IMR-90 (cell line): ENCODE data around the gene EPHX1. TPM values are rescaled to one million over a fixed set of nuclear protein-coding genes. Genes with fewer than 3 reads are reported as not detected.

Source experiments
- ATAC-seq: fragments of 200-7000 bp; cut with Tn5 transposase; 2 replicates; pipeline ENCODE4 v1.9.1; 2020; ENCODE audit warnings: low read depth, mild to moderate bottlenecking, moderate library complexity
- BruUV-seq: library from RNA; stranded (reverse); fragments of 400-500 nt; replicated peaks from 2 replicates; lab custom pipeline; 2021; lab: Mats Ljungman, UMichigan
- CTCF ChIA-PET: fragments of 300-600 bp; formaldehyde crosslinking; extraction: SDS; loops from one replicate; lab custom pipeline; 2021; ENCODE audit warnings: antibody characterized with exemption; lab: Yijun Ruan, JAX
- POLR2A ChIA-PET: fragments of 300-600 bp; sonication (Branson Sonifier 250); formaldehyde crosslinking; loops from one replicate; lab custom pipeline; 2022; ENCODE audit warnings: antibody characterized with exemption; ENCODE audit not compliant: unreplicated experiment; lab: Charles Lee
- DNase-seq: peaks from one replicate; pipeline ENCODE4 v3.0.0; 2013
- H2AFZ ChIP-seq: replicated peaks from 2 replicates; pipeline ENCODE3; 2013; ENCODE audit warnings: low read length, mild to moderate bottlenecking; ENCODE audit not compliant: poor library complexity
- H2AK5ac ChIP-seq: 2 replicates; pipeline ENCODE4 v1.6.1; 2013; ENCODE audit warnings: low read depth, low read length, inconsistent platforms
- H2AK9ac ChIP-seq: replicated peaks from 2 replicates; pipeline ENCODE3; 2013; ENCODE audit warnings: mild to moderate bottlenecking, low read depth, low read length, moderate library complexity; ENCODE audit not compliant: poor library complexity
- H2BK120ac ChIP-seq: 2 replicates; pipeline ENCODE4 v1.6.1; 2013; ENCODE audit warnings: low read depth, low read length, inconsistent platforms
- H2BK15ac ChIP-seq: 3 replicates; pipeline ENCODE4 v1.6.1; 2013; ENCODE audit warnings: low read depth, low read length, inconsistent platforms
- H2BK20ac ChIP-seq: 2 replicates; pipeline ENCODE4 v1.6.1; 2013; ENCODE audit warnings: low read depth, mild to moderate bottlenecking, inconsistent platforms, low read length, moderate library complexity
- H2BK5ac ChIP-seq: 2 replicates; pipeline ENCODE4 v1.6.1; 2013; ENCODE audit warnings: mild to moderate bottlenecking, low read depth, low read length, inconsistent platforms; ENCODE audit not compliant: poor library complexity, severe bottlenecking
- H3K14ac ChIP-seq: replicated peaks from 2 replicates; pipeline ENCODE4 v1.6.1; 2013; ENCODE audit warnings: low read depth, low read length, inconsistent platforms
- H3K18ac ChIP-seq: 2 replicates; pipeline ENCODE4 v1.6.1; 2013; ENCODE audit warnings: low read depth, low read length, control low read depth
- H3K23ac ChIP-seq: 2 replicates; pipeline ENCODE4 v1.6.1; 2013; ENCODE audit warnings: low read depth, low read length, inconsistent platforms
- H3K27ac ChIP-seq: 2 replicates; pipeline ENCODE4 v1.5.1; 2013; ENCODE audit warnings: mild to moderate bottlenecking, control low read depth, low read length; ENCODE audit not compliant: insufficient read depth
- H3K27me3 ChIP-seq: 2 replicates; pipeline ENCODE4 v1.6.1; 2013; ENCODE audit warnings: low read length; ENCODE audit not compliant: control insufficient read depth, insufficient read depth
- H3K36me3 ChIP-seq: 2 replicates; pipeline ENCODE4 v1.6.1; 2013; ENCODE audit warnings: low read length, mixed read lengths; ENCODE audit not compliant: control insufficient read depth, insufficient read depth
- H3K4ac ChIP-seq: 2 replicates; pipeline ENCODE4 v1.6.1; 2013; ENCODE audit warnings: low read depth, low read length, inconsistent platforms
- H3K4me1 ChIP-seq: 2 replicates; pipeline ENCODE4 v1.6.1; 2013; ENCODE audit warnings: low read length, mixed read lengths; ENCODE audit not compliant: control insufficient read depth, insufficient read depth
- H3K4me2 ChIP-seq: 2 replicates; pipeline ENCODE4 v1.6.1; 2013; ENCODE audit warnings: low read depth, mild to moderate bottlenecking, control low read depth, low read length, moderate library complexity
- H3K4me3 ChIP-seq: 2 replicates; pipeline ENCODE4 v1.5.1; 2013; ENCODE audit warnings: low read depth, mild to moderate bottlenecking, control low read depth, low read length, moderate library complexity; ENCODE audit not compliant: insufficient read depth
- H3K56ac ChIP-seq: 2 replicates; pipeline ENCODE4 v1.6.1; 2013; ENCODE audit warnings: low read length, inconsistent platforms; ENCODE audit not compliant: insufficient read depth; ENCODE audit errors: extremely low read depth
- H3K79me1 ChIP-seq, 2 experiments: 2 replicates each; pipeline ENCODE4 v1.6.1; 2013; ENCODE audit warnings: low read length in 2 of 2, inconsistent platforms in 1 of 2, low read depth in 1 of 2
- H3K9ac ChIP-seq: 2 replicates; pipeline ENCODE4 v1.6.1; 2013; ENCODE audit warnings: low read depth, low read length, control low read depth
- H3K9me1 ChIP-seq: 2 replicates; pipeline ENCODE4 v1.6.1; 2013; ENCODE audit warnings: low read length, inconsistent platforms; ENCODE audit not compliant: insufficient read depth
- H3K9me3 ChIP-seq: 2 replicates; pipeline ENCODE4 v1.6.1; 2013; ENCODE audit warnings: low read length; ENCODE audit not compliant: control insufficient read depth, insufficient read depth
- H4K20me1 ChIP-seq: 2 replicates; pipeline ENCODE4 v1.6.1; 2013; ENCODE audit warnings: low read length, inconsistent platforms; ENCODE audit not compliant: insufficient read depth
- H4K5ac ChIP-seq: 2 replicates; pipeline ENCODE4 v1.6.1; 2013; ENCODE audit warnings: mild to moderate bottlenecking, low read depth, low read length, control low read depth
- H4K8ac ChIP-seq, 2 experiments: 2 replicates each; pipeline ENCODE4 v1.6.1; 2013; ENCODE audit warnings: low read depth in 2 of 2, low read length in 2 of 2, control low read depth in 1 of 2, inconsistent platforms in 1 of 2
- H4K91ac ChIP-seq: 2 replicates; pipeline ENCODE4 v1.6.1; 2013; ENCODE audit warnings: low read depth, low read length, inconsistent platforms; ENCODE audit not compliant: insufficient read depth
- BHLHE40 ChIP-seq: fragments of 150-350 bp; IDR thresholded peaks from 2 replicates; pipeline ENCODE4 v1.6.1; 2016; ENCODE audit warnings: mild to moderate bottlenecking, low read depth, low read length
- CEBPB ChIP-seq: IDR thresholded peaks from 2 replicates; pipeline ENCODE4 v1.6.1; 2012; ENCODE audit warnings: low read depth, low read length, improper control_type of control experiment
- CHD1 ChIP-seq: IDR thresholded peaks from 2 replicates; pipeline ENCODE4 v1.6.1; 2012; ENCODE audit warnings: low read depth, low read length, improper control_type of control experiment
- FOS ChIP-seq: fragments of 150-350 bp; IDR thresholded peaks from 2 replicates; pipeline ENCODE4 v1.6.1; 2016; ENCODE audit warnings: low read depth, low read length
- MAFK ChIP-seq: IDR thresholded peaks from 2 replicates; pipeline ENCODE4 v1.6.1; 2012; ENCODE audit warnings: low read depth, low read length, improper control_type of control experiment
- MAZ ChIP-seq: IDR thresholded peaks from 2 replicates; pipeline ENCODE4 v1.6.1; 2012; ENCODE audit warnings: low read depth, mild to moderate bottlenecking, low read length, improper control_type of control experiment, moderate library complexity, borderline replicate concordance
- MXI1 ChIP-seq: IDR thresholded peaks from 2 replicates; pipeline ENCODE4 v1.6.1; 2012; ENCODE audit warnings: low read depth, mild to moderate bottlenecking, low read length, moderate library complexity, borderline replicate concordance
- NFE2L2 ChIP-seq: fragments of 150-350 bp; IDR thresholded peaks from 2 replicates; pipeline ENCODE4 v1.6.1; 2016; ENCODE audit warnings: low read depth, mild to moderate bottlenecking, low read length
- POLR2A ChIP-seq: IDR thresholded peaks from 2 replicates; pipeline ENCODE4 v1.6.1; 2012; ENCODE audit warnings: mild to moderate bottlenecking, low read depth, low read length
- RAD21 ChIP-seq: IDR thresholded peaks from 2 replicates; pipeline ENCODE4 v1.6.1; 2012; ENCODE audit warnings: low read length, improper control_type of control experiment
- RCOR1 ChIP-seq: IDR thresholded peaks from 2 replicates; pipeline ENCODE4 v1.6.1; 2012; ENCODE audit warnings: mild to moderate bottlenecking, low read length, improper control_type of control experiment; ENCODE audit not compliant: insufficient replicate concordance
- RFX5 ChIP-seq: IDR thresholded peaks from 2 replicates; pipeline ENCODE4 v1.8.0; 2012; ENCODE audit warnings: low read depth, mild to moderate bottlenecking, low read length, moderate library complexity
- SMC3 ChIP-seq: fragments of 150-350 bp; IDR thresholded peaks from 2 replicates; pipeline ENCODE4 v1.6.1; 2016; ENCODE audit warnings: low read depth, mild to moderate bottlenecking, antibody characterized with exemption, low read length, moderate library complexity
- WGBS, 2 experiments: methylation state at CpG; one replicate each; pipeline versions ENCODE4 v1.1.5 to v1.1.7; 2013; ENCODE audit warnings: missing lambda C conversion rate in 2 of 2; ENCODE audit not compliant: insufficient read length in 1 of 2; ENCODE audit errors: extremely low coverage in 2 of 2; 5-methylcytosine and 5-hydroxymethylcytosine counted together
- dilution Hi-C: fragments of 300-500 bp; cut with HindIII; formaldehyde crosslinking; loops from one replicate; pipeline ENCODE4 v1.14.3; 2018; ENCODE audit warnings: low sequenced_read_pairs; ENCODE audit not compliant: unreplicated experiment
- in situ Hi-C: fragments of 300-500 bp; cut with MboI; formaldehyde crosslinking; loops from 3 replicates; pipeline ENCODE4 v1.14.3; 2019; ENCODE audit warnings: low sequenced_read_pairs, inconsistent platforms, mixed read lengths
- intact Hi-C: fragments of 100-400 bp; cut with micrococcal nuclease; formaldehyde crosslinking; loops from 2 replicates; pipeline ENCODE4 v1.10.0; 2022
- polyA plus RNA-seq, 3 experiments: library from polyadenylated mRNA; depleted of rRNA; stranded (reverse); fragments of >200 nt; gene quantifications; 2 replicates each; pipeline ENCODE4 v1.2.3, GENCODE V29; 2012; ENCODE audit warnings: low replicate concordance in 1 of 3
- total RNA-seq: library from RNA; depleted of rRNA; stranded (reverse); fragments of >200 nt; gene quantifications from 2 replicates; pipeline ENCODE4 v1.2.3, GENCODE V29; 2012
- TF ChIP-seq, protein P1 (sequence below): fragments of 150-350 bp; IDR thresholded peaks from 2 replicates; pipeline ENCODE4 v1.6.1; 2016; ENCODE audit warnings: low read depth, mild to moderate bottlenecking, low read length, moderate library complexity, borderline replicate concordance
- TF ChIP-seq, protein P2 (sequence below): fragments of 150-350 bp; IDR thresholded peaks from 2 replicates; pipeline ENCODE4 v1.6.1; 2017; ENCODE audit warnings: mild to moderate bottlenecking, antibody characterized with exemption, low read length, low read depth
- TF ChIP-seq, protein P3 (sequence below): conservative IDR thresholded peaks from 2 replicates; pipeline ENCODE4 v1.5.1; 2012; ENCODE audit warnings: mild to moderate bottlenecking, low read depth, low read length, improper control_type of control experiment

Gene EPHX1
- total and polyA plus RNA-seq, 2 of the 4 experiments (the other 2 are of a cell fraction) = 20.3 to 46.3 TPM

DNA sequence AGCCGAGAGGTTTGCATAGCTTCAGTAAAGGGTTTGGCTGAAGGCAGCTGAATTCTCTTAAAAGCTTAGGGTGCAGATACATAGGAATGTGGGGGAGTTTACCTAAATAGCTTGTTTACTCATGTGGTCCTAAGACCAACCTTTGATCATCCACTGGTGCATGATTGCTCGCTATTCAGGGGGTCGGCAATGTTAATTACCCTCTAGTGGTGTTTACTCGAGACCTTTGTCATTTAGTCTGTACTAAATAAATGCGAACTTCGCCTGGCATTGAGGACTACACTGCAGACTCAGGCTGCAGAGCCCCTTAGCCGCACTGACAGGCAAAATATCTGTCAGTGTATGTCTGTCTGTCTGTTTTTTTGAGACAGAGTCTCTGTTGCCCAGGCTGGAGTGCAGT lies 40.4 kb downstream of the EPHX1 start:
- Histone ChIP-seq H3K36me3 (peaks cover 43% of the 10 kb centered on the region), H2AK5ac (no peak overlapping the region), H3K4me2 (no peak overlapping the region), H4K20me1 (no peaks in the 10 kb centered on the region), H3K56ac (no peak overlapping the region), H2BK15ac (no peak overlapping the region), H3K9me3 (no peaks in the 10 kb centered on the region), H4K91ac (no peak overlapping the region), H3K4ac (no peak overlapping the region), H3K4me1 (peaks cover 3% of the 10 kb centered on the region; the same call in 1 of the 2 replicates), H3K27me3 (no peaks in the 10 kb centered on the region), H3K9ac (no peak overlapping the region), H3K9me1 (peaks cover 12% of the 10 kb centered on the region), H2BK20ac (no peak overlapping the region), H3K79me1 (no peaks in the 10 kb centered on the region), H4K5ac (no peak overlapping the region), H3K27ac (no peak overlapping the region), H3K18ac (no peak overlapping the region), H3K4me3 (no peak overlapping the region), H3K23ac (no peak overlapping the region), H3K14ac (no peak overlapping the region), H4K8ac (no peak overlapping the region), H2AK9ac (no peak overlapping the region), H2BK120ac (no peak overlapping the region), H2AFZ (no peak overlapping the region), H2BK5ac (no peak overlapping the region)
- POLR2A ChIA-PET = no interaction called here
- WGBS, 2 experiments = 95% methylated on average over 5 of the region's 7 CpGs; no CpG with 5 or more reads in 1 of the 2 experiments
- DNase-seq (no peak), ATAC-seq (no peak)
- in situ Hi-C loops = no loop called here
- BruUV-seq = no TSS peak
- dilution Hi-C loops = no loop called here
- intact Hi-C loops = no loop called here
- CTCF ChIA-PET = interaction anchor here (0.5 to 2.9 kb wide), 2 partner anchors 218 to 376 kb away, joined by 4 to 12 read pairs; no protein-coding TSS in a partner anchor
- TF ChIP-seq, protein P1, sequence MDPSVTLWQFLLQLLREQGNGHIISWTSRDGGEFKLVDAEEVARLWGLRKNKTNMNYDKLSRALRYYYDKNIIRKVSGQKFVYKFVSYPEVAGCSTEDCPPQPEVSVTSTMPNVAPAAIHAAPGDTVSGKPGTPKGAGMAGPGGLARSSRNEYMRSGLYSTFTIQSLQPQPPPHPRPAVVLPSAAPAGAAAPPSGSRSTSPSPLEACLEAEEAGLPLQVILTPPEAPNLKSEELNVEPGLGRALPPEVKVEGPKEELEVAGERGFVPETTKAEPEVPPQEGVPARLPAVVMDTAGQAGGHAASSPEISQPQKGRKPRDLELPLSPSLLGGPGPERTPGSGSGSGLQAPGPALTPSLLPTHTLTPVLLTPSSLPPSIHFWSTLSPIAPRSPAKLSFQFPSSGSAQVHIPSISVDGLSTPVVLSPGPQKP = no peak
- no peak for TF ChIP-seq CEBPB
- no peak for TF ChIP-seq SMC3
- TF ChIP-seq NFE2L2 = no peak
- no peak for TF ChIP-seq BHLHE40
- TF ChIP-seq MAFK = no peak
- TF ChIP-seq MAZ = no peak
- TF ChIP-seq RAD21 = no peak
- TF ChIP-seq, protein P2, sequence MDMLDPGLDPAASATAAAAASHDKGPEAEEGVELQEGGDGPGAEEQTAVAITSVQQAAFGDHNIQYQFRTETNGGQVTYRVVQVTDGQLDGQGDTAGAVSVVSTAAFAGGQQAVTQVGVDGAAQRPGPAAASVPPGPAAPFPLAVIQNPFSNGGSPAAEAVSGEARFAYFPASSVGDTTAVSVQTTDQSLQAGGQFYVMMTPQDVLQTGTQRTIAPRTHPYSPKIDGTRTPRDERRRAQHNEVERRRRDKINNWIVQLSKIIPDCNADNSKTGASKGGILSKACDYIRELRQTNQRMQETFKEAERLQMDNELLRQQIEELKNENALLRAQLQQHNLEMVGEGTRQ = no peak
- no peak for TF ChIP-seq RCOR1
- TF ChIP-seq MXI1 = no peak
- TF ChIP-seq, protein P3, sequence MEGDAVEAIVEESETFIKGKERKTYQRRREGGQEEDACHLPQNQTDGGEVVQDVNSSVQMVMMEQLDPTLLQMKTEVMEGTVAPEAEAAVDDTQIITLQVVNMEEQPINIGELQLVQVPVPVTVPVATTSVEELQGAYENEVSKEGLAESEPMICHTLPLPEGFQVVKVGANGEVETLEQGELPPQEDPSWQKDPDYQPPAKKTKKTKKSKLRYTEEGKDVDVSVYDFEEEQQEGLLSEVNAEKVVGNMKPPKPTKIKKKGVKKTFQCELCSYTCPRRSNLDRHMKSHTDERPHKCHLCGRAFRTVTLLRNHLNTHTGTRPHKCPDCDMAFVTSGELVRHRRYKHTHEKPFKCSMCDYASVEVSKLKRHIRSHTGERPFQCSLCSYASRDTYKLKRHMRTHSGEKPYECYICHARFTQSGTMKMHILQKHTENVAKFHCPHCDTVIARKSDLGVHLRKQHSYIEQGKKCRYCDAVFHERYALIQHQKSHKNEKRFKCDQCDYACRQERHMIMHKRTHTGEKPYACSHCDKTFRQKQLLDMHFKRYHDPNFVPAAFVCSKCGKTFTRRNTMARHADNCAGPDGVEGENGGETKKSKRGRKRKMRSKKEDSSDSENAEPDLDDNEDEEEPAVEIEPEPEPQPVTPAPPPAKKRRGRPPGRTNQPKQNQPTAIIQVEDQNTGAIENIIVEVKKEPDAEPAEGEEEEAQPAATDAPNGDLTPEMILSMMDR = no peak
- no peak for TF ChIP-seq POLR2A
- no peak for TF ChIP-seq CHD1
- no peak for TF ChIP-seq RFX5
- TF ChIP-seq FOS = no peak
